NCI-H1417 (cell line): ENCODE data around the gene PRRX2.

Experiments used
- DNase-seq, 3 experiments: peaks; one replicate each; lab custom pipeline; 2025; lab: John Stamatoyannopoulos, UW

PRRX2 gene

DNA sequence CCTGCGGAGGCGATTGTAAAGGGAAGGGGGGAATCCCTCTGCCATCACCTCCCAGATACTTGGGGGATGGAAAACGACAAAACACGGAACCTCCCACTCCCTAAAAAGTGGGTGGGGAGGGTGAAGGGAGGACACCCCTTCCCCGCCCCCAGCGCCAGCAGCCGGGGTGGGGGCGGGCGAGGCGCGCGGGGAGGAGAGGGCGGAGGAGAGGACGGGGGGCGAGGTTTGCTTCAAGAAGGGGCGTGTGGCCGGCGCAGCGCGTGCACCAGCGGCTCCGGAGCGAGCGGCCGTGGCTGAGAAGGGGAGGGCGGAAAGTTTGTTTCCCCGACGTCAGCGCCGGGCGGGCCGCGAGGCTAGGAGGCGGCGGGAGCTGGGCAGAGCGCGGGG, at the start of gene PRRX2:
Gene PRRX2 (plus strand): TSS at position 259 of the 387 bp plus-strand sequence. CDS start 221 bp downstream, outside the sequence.
- peak in 2 of 3 experiments; percentile 27 to 29 for DNase-seq

DNA sequence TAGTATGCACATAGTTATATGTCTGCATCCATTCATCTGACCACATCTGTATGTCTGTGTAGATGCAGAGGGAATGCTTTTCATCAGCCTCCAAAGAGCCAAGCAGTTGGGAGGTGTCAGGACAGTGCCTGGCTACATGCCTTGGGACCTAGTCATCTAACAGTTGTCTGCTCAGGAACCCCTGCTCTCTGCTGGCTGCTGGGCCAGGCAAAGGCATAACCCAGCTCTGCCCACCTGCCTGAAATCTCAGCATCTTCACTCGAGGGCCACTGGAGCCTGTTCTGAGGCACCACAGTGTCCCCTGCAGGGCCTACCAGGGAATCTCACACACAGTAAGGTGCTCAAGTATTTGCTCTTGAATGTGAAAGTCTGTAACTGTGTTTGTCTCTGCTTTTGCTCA, 48.3 kb upstream of the PRRX2 start:
- DNase-seq: peak in 2 of 3 experiments; percentile 17 to 52

DNA sequence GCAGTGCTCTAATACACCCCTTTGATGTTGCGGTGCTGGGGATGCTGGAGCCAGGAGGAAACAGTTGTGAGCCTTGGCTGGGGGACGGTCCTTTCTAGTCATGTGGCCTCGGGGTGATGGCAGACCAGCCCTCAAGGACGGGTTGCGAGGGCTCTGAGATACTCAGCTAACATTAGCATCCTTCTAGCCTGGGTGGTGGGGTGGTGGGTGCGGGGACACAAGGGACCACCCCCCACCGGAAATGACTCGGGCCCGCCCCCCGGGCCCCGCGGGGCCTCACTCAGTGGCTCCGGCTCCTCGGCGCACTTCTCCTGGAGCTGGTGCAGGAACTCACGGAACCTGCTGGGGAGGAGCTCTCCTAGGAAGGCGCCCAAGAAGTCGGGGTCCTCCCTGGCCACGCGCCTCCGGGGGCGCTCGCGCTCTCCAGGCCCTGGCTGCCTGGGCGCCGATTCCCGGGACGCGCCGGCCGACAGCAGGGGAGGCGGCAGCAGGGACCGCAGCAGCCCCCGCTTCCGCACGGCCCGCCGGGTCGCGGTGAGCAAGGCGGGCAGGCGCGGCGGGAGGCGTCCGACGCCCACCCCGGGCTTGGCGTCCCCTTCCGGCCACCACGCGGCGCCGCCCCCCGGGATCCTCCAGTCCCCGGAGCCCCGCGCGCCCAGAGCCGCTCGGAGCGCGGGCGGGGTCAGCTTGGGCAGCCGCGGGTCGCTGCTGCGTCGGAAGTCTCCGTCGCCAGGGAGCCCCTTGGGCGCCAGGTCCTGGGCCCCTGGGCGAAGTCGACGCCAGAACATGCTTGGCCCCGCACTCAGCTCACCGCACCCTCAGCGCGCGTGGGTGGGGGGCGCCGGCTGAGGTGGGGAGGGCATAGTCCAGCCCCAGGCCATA, 45.4 kb upstream of the PRRX2 start:
- DNase-seq: peak in 2 of 3 experiments; percentile 64 to 71

DNA sequence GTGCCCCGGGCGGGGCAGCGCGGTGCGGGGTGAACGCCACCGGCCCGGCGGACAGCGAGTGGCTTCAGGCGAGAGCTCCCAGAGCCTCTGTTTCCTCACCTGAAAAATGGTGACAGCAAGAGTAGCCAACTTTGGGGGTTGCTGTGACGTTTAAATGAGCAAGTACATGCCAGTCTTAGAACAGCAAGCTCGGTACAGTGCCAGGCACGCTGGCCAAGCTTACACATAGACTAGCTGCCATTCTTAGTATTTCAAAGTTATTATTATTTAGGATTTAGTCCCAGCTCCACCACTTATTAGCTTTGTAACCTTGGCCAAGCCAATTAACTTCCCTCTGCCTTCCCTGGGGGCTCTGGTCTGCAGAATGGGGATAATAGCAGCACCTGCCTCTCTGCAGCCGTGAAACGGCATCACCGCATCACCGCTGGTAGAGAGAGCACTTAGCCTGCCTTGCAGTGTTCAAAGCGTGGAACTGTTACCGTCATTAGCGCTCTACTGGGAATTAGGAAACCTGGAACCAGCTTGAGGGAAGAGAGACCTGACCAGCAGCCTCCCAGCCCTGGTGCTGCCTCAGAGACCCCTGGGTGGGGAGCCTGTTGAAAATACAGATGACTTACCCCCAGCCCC, 44.7 kb upstream of the PRRX2 start, which contains the start of gene C9orf50:
Gene C9orf50 (minus strand): TSS at position 433 of the 627 bp plus-strand sequence. CDS start 527 bp downstream, outside the sequence.
- DNase-seq: peak; percentile 15 to 83 (median 65)

DNA sequence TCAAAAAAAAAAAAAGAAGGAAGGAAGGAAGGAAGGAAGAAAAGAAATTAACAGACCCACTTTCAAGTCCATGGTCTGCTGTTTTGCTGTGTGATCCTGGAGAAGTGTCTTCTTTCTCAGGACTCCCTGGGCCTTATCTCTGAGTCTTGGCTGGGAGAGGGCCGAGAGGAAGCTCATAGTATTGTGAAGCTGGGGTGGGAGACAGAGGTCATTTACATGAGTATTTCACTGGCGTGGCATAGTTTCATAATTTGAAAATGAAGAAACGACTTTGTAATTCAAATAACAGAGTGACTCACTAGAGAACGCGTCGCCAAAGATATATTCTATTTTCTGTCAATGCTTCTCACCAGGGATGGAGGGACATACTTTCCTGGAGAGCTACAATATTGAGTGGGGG, 42.1 kb upstream of the PRRX2 start:
- no peak for DNase-seq

DNA sequence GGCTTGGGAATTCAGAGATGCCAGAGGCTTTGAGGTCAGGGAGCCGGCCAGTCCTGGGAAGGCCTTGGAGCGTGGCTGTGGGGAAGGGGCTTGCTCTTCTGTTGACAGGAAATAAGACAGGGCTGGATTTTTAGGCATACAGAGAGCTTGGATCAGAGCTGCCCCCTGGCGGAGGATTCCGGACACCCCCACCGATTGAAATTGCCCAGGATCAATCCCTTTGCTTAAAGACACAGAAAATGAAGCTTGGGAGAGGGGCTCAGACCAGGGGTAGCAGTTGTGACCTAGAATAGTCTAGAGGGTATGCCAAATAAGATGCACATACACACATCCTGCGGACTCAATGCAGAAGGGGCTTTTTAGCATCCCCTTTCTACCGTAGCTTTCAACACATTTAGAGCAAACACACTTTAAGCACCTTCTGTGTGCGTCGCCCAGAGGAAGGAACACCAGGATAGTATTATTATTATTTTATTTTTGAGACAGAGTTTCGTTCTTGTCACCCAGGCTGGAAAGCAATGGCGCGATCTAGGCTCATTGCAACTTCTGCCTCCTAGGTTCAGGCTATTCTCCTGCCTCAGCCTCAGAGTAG, 41.2 kb upstream of the PRRX2 start:
- peak; percentile 8 to 74 (median 49) for DNase-seq

DNA sequence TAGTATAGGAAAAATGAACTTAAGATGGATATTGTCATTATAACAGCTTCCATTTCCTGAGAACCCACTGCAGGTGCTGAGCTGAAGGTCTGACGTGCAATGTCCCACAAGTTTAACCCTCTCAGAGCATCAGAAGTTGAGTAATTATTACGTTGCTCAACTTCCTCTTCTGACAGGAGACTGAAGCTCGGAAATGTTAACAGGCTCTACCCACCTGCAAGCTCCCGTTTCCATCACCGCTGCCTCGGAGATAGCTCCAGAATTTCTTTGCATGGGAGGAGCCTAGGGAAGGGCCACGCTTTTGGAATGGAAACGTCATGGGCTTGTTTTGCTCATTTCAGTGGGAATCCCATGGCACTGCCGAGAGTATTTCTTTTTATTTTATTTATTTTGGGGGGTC, 40.5 kb upstream of the PRRX2 start:
- peak in 1 of 3 experiments; percentile 48 for DNase-seq

DNA sequence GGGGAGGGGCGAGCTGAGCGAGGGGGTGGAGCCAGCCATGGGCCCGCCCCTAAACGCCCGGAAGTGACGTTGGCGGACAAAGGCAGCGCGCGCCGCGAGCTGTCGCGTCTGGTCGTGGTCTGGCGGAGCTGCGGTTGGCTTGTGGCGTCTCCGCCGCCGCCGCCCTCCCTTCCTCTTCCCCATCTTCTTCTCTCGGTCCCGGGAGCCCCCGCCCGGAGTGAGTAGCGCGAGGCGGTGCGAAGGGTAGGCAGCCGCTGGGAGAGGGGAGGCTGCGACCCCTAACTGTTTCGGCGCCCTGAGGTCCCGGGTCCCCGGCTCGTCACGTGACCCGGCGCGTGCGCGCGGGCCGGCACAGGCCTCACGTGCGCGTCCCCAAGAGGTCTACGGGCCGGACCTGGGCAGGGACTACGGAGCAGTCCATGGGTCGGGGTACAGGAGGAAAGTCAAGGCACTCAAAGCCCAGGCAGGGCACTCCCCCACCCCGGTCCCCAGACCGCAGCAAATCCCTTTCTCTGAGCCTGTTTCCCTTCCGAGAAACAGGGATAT, 39.3 kb upstream of the PRRX2 start, which contains the start of gene NTMT1:
Gene NTMT1 (plus strand): TSS at position 85 of the 546 bp plus-strand sequence. CDS start 6,541 bp downstream, outside the sequence.
- peak; percentile 64 to 91 (median 86) for DNase-seq

DNA sequence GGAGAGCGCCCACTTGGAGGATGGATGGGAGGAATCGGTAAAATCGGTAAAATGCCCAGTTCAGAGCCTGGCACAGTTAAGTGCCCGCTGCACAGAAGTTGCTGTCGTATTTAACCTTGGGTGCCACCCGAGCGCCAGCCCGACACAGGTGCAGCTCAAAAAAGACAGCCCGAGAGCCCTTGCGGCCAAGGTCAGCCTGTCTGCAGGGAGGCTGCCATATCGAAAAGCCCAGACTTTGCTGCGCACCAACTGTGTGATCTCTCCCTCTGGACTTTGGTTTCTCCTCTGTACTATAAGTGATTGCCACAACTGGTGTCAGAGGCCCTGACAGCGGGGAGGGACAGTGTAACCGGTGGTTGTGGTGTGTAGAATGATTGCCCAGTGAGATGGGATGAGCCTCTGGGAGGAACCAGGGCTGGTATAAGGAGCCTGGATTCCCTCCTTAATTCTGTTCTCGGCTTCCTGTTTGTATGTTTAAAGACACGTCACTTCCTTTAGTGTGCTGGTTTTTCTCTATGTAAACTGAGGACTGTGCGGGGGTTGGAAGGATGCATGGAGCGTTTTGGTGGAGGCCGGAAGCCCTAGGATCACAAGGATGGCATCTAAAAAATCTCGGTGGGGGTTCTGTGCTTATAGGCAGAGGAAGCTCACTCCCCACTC, 38.7 kb upstream of the PRRX2 start:
- no peak for DNase-seq

DNA sequence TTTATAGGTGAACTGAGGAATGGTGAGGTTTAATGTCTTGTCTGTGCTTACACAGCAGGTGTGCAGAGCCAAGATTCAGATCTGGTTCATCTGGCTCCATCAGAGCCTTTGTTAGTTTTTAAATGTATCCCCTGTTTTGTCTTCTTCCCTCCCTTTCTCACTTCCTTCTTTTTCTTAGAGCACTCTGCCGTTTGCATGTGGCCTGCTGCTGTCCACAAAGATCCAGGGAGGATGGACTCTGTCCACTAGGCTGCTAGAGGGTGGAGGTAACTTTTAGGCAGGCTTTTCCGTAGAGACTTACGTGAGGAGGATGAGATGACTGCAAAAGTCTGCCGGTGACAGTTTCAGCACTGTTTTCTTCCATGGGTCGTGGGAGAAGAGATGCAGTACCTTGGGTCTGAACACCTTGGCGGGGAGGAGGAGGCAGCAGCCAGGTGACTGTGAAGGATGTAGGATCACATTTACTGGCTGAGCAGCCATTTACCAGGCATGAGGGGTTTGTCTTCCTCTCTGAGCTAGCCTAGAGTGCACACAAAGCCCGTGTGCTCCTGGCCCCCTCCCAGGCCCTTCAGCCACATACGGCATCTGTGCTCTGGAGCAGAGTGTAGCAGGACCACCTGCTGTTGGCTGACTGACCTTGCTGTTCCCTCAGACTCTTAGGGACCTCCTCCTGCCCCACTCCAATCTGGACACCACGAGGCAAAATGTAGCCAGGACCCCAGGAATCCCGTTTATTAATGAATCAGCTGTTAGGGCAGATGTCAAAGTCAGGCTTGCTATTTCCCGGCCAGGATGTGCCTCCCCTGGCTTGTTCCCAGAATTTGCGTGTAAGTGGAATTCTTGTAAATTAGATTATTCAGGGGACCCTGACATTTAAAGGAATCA, 37.6 kb upstream of the PRRX2 start:
- no peak for DNase-seq

DNA sequence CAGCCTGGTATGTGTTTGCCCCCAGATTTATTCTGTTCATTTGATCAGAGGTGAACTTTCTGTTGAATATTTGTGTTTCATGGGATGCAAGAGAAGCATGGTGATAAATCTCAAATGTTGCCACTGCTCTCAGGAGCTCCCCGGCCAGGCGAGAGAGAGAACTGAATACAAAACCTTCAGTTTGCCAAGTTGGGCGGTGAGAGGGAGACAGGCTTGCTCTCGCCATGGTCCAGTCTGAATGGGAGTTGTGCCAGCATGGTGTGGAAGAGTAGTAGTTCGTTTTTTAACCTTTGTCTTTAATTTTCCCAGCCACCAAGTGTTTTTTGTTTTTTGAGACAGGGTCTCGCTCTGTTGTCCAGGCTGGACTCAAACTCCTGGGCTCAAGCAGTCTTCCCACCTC, 36.7 kb upstream of the PRRX2 start:
- no peak for DNase-seq

DNA sequence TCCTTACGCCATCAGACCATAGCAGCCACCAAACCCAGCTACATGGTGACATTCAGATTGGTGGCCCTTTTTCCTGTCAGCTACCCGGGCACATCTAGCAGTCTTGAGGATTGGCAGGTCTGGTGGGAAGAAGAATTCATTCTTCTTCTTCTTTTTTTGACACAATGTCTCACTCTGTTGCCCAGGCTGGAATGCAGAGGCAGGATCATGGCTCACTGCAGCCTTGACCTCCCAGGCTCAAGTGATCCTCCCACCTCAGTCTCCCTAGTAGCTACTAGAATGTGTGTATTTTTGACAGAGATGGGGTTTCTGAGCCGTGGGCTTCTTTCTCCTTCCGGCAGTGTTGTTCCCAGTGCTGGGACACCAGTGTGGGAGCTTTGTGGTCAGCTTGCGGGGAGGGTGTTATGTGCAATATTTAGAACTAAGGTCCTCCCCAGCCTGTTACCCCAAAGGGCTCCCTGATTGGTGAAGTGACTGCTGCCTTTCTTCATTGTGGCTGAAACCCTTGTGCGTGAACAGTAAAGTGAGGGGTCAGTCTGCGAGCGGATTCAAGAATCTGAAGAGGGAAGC, 36.1 kb upstream of the PRRX2 start:
- DNase-seq: no peak

DNA sequence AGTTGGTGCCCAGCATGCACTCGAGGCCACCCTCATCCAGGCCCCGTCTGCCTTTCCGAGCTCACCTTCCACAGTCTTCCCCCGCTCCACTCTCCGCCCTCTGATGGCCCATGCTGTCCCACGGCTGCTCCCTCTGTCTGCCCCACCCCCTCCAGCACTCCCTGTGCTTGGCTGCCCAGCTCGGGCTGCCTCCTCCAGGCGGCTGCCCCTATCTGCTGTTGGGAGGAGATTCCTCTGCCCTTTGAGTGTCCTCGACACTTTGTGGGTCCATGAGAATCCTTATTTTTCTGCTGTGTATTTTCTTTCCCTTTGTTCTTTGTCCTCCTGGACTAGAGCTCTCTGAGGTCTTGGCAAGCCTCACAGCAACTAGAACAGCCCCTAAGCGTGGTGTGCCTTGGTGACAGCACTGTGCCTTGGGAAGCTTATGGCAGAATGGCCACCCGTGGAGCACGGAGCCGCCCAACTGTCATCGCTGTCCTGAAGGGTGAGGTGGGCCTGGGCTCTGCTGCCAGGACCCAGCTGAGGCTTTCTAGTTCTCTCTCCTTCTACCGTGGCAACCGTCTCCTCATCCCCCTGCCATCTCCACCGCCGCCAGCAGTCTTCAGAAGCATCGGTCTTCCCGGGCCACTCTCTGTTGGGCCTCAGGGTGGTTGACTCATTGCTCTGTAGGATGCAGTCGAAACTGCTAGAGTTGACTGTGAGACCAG, 34.3 kb upstream of the PRRX2 start:
- no peak for DNase-seq

DNA sequence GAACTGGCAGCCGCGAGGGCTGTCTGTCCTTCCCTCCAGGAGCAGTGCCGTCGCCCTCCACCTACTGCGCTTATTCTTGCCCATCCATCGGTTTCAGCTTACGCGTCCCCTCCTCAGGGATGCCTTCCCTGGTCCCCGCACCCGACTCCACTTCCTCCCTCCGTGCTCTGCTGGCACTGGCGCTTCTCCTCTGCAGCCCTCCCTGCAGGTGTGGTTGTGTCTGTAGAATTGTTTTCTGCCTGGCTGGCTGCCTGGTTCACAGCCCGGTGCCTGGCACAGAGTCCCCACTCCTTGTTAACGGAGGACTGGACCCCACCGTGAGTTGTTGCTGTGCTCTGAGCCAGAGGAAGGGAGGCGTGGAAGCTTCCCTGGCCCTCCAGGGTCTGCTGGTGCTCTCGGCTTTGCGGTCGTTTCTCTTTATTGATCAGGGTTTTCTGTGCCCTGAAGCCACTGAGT, 33.7 kb upstream of the PRRX2 start:
- DNase-seq: no peak

DNA sequence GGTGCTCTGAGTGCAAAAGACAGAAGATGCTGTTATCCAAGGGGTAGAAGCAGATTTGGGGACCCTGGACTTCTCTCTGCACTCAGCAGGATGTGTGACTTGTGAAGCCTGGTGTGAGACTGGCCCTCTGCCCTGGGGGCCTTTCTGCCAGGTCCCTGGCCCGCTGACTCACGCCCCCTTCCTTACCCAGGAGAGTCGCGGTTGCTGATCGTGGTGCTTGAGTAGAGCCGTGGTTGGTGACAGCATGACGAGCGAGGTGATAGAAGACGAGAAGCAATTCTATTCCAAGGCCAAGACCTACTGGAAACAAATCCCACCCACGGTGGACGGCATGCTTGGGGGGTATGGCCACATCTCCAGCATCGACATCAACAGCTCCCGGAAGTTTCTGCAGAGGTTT, 33.0 kb upstream of the PRRX2 start:
- DNase-seq: no peak

DNA sequence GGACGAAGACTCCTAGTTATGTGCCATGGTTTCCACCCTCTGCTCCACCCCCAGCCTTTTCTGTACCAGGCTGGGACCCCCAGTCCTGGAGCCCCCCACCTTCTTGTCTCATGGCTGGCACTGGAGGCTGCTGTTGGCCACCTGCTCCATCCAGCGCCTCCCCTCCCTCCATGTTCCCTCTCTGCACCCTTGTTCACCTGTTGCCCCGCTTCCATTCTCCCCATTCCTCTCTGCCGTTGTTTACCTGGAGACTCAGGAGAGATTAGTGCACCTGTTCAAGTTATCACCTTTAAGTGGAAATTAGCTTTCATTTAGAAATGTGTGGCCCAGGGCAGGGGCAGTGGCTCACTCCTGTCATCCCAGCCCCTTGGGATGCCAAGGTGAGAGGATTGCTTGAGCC, 32.2 kb upstream of the PRRX2 start:
- no peak for DNase-seq

DNA sequence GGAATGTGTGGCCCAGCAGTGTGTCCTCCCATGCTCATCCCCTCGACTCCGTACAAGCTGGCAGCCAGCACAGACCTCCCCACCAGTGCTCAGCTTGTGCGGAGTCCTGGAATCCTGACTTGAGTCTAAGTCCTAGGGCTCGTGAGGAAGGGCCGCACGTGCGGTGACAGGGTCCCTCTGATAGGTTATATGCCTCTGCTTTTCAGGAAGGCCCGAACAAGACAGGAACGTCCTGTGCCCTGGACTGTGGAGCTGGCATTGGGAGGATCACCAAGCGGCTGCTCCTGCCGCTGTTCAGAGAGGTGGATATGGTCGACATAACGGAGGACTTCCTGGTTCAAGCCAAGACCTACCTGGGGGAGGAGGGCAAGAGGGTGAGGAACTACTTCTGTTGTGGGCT, 31.6 kb upstream of the PRRX2 start:
- DNase-seq: no peak

DNA sequence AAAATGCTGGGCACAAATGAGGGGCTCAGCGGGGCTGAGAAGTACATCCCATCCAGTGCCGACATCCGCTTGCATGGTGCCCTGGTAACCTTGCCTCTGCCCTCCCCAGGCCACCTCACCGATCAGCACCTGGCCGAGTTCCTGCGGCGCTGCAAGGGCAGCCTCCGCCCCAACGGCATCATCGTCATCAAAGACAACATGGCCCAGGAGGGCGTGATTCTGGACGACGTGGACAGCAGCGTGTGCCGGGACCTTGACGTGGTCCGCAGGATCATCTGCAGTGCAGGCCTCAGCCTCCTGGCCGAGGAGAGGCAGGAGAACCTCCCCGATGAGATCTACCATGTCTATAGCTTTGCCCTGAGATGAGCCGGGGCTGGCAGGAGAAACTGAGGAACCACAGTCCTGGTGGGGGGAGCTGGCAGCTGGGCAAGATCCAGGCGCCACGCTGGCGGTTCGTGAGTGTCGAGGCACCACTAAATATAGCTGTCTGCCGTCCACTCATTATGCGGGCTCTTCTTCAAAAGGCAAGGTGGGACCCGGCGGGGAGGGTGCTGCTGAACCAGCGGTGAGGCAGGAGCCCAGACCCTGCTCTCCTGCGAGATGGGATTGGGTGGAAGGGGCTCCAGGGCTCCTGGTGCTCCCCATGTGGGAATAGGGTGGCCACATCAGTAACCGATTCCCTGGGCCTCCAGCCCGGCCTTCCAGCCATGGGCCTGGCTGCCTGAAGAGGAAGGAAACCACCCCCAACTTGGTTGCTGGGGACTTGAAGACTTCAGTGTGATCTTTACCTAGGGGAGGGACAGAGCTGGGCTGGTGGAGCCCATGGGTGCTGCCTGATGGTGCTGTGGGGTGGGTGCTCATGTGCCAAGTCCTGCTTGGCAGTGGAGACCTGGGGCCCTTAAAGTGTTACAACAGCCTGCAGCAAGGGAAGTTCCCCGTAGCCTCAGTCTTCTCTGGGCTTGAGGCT, 30.1 kb upstream of the PRRX2 start:
- DNase-seq: no peak
